ENCODE data around the gene NDUFS6. TPM values are rescaled to one million over a fixed set of nuclear protein-coding genes. Genes with fewer than 3 reads are reported as not detected.

Gene NDUFS6
- total RNA-seq, 1 experiment from 2014 or later = 107 TPM

GRCh38 chr5:1764606-1764960 lies 36.6 kb upstream of the NDUFS6 start:
- in situ Hi-C loops (cut with HindIII; ENCODE audit: low sequenced_read_pairs) = no loop called here

GRCh38 chr5:1765141-1765879 lies 35.9 kb upstream of the NDUFS6 start:
- DNase-seq (ENCODE audit: low spot score) = no peak
- in situ Hi-C loops (cut with HindIII; ENCODE audit: low sequenced_read_pairs) = no loop called here

More at GRCh38 chr5:1764606-1764960, 36.6 kb upstream of the NDUFS6 start:
- DNase-seq (ENCODE audit: low spot score) = no peak

GRCh38 chr5:1765880-1766235 lies 35.3 kb upstream of the NDUFS6 start:
- in situ Hi-C loops (cut with HindIII; ENCODE audit: low sequenced_read_pairs) = no loop called here
- DNase-seq (ENCODE audit: low spot score) = no peak

DNA sequence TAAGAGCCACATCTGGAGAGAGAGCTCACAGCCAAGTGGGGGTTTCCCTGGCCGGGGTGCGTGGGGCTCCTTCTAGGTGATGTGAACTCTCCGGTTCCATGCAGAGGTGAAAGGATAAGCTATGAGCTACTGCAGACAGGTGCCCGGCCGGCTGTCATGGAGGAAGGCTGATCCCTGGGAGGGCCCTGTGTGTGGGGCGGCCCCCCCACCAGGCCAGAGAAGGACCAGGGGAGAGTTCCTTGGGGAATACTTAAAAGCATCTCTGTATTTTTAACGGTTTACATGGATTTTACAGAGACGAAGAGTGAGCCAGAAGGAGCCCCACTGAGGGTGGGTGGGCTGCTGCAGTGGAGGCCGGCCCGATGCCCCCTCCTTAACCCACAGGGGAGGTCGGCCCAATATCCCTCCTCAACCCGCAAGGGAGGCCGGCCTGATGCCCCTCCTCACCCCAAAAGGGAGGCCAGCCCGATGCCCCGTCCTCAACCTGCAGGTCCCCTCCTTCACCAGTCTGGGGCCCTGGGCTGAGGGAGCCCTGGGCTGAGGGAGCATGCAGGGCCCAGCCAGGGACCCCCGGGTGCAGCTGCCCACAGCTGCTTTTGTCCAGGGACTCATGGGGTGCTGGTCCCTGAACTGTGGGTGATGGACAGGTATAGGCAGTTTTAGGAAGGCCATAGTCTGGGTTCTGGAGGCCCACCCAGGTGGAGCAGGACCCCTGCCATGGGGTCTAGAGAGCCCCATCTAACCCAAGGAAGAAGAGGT lies 33.5 kb upstream of the NDUFS6 start:
- in situ Hi-C loops (cut with HindIII; ENCODE audit: low sequenced_read_pairs) = no loop called here
- no peak for DNase-seq (ENCODE audit: low spot score)

- DNase-seq (ENCODE audit: low spot score) = no peak
- in situ Hi-C loops (cut with HindIII; ENCODE audit: low sequenced_read_pairs) = no loop called here
Observed at GRCh38 chr5:1768283-1769000, 32.8 kb upstream of the NDUFS6 start.

DNA sequence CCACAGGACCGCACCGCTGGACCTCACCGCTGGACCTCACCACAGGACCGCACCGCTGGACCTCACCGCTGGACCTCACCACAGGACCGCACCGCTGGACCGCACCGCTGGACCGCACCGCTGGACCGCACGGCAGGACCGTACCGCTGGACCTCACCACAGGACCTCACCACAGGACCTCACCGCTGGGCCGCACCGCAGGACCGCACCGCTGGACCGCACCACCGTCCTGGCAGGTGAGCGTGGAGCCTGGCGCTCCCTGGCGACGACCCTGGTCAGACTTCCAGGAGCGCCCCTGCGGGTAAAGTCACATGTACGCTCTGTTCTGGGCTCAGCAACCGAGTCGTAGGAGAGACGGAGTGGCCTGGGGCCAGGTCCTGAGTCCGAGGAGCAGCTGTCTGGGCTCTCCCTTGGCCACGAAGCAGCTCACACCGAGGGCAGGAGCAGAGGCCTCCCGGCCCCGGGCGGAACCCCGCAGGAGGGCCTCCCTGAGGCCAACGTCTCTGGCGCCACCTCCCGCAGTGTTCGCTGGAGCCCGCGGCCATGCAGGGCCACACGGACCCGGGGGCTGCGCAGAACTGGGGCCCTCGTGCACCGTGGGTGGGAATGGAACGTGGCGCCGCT lies 32.1 kb upstream of the NDUFS6 start:
- DNase-seq (ENCODE audit: low spot score) = no peak
- in situ Hi-C loops (cut with HindIII; ENCODE audit: low sequenced_read_pairs) = no loop called here

DNA sequence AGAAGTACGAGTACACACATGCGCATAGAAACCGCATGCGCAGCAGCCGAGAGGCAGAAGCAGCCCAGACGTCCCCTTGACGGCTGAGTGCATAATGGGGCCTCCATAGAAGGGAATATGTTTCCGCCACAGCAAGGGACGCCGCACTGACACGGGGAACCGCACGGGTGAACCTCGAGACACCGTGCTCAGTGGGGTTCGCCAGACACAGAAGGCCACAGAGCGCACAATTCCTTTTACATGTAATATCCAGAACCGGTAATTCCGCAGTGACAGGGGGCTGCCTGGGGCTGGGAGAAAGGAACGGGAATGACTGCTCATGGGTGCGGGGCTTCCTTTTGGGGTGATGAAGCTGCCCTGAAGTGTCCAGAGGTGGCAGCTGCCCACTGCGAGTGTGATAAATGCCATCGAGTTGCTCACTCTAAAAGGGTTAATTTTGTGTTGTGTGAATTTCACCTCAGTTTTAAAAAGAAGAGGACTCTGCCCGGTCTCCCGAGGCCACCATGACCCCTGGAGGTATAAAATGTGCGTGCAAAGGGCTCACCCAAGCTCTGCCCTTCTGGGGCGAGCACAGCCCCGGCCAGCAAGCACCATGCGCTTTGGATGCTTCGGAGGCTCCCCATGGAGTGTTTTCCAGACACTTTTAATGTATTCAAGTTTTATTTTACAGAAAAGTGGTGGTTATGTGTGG lies 31.3 kb upstream of the NDUFS6 start:
- in situ Hi-C loops (cut with HindIII; ENCODE audit: low sequenced_read_pairs) = no loop called here

DNA sequence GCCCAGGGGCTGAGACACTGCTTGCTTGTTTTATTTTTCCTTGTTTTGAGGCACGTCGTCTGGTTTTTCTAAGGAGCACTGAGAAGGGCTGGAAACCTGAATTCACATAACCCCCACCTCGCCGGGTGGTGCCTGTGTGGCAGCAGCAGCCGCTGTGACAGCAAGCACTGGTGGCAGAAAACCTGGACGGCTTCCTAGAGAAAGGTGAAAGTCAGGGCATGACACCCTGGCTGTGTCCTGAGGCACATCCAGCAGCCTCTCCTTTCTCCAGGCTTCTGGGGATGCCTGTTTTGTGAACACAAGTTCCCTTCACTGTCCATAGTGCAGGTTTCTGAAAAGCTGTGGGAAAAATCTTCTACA lies 30.8 kb upstream of the NDUFS6 start:
- in situ Hi-C loops (cut with HindIII; ENCODE audit: low sequenced_read_pairs) = no loop called here
- DNase-seq (ENCODE audit: low spot score) = no peak

More for the DNA sequence above, 31.3 kb upstream of the NDUFS6 start:
- no peak for DNase-seq (ENCODE audit: low spot score)

- no peak for DNase-seq (ENCODE audit: low spot score)
- in situ Hi-C loops (cut with HindIII; ENCODE audit: low sequenced_read_pairs) = no loop called here
Observed at GRCh38 chr5:1771149-1772065, 29.8 kb upstream of the NDUFS6 start.

DNA sequence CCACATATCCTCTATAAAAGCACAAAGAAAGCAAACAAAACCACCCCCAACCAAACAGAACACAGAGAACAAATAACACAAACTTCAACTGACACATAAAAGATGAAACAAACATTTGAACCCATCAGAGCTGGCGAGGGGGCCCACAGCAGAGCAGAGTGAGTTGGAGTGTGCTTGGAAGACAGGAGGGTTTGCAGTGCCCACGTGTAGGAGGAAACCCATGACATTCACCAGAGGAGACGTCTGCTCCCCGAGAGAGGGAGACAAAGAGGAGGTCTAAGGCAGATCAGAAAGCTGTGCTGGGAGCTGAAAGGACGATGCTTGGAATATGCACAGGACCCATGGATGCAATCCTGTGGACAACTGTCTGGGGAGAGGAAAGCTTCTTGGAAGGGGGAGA lies 28.6 kb upstream of the NDUFS6 start:
- no peak for DNase-seq (ENCODE audit: low spot score)

GRCh38 chr5:1776831-1777230 lies 24.4 kb upstream of the NDUFS6 start:
- DNase-seq (ENCODE audit: low spot score) = no peak
- in situ Hi-C loops (cut with HindIII; ENCODE audit: low sequenced_read_pairs) = no loop called here

More for the DNA sequence above, 28.6 kb upstream of the NDUFS6 start:
- in situ Hi-C loops (cut with HindIII; ENCODE audit: low sequenced_read_pairs) = no loop called here

GRCh38 chr5:1777281-1778137 lies 23.7 kb upstream of the NDUFS6 start:
- in situ Hi-C loops (cut with HindIII; ENCODE audit: low sequenced_read_pairs) = no loop called here
- DNase-seq (ENCODE audit: low spot score) = no peak

DNA sequence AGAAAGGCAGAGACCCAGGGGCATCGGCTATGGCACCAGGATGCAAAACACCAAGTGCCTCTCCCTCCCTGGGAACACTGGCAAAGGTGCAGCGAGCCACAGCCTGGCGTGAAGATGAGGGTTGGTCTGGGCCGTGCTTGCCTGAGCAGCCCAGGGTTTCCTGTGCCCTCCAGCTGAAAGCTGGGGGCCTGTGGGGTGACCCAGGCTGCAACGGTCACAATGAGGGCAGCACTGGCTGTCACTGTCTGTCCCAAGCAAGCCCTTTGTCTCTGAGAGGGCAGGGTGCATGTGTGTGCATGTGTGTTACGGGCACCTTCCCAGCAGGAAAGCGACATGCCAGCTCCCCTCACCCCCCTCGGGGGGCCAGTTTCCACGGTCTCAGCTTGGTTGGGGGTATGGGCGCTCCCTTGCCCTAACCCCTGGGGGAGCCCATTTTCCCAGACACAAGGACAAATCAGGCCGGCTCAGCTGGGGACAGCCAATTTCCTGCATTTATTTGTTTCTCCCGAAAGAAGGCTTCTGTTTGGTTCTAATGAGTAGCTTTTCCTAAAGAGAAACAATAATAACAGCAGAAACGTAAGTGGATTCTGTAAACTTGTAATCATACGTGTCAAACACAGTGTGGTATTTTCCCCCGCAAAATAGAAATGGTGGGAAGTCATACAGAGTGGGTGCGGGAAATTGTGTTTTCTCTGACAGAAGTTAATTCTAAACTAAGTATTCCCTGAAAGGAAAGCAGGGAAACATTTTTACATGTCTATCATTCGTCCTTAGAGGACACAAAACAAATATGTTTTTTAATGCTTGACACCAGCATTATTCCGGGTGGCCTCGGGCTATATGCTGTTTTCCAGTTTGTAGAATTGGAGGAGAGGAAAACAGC lies 22.8 kb upstream of the NDUFS6 start:
- in situ Hi-C loops (cut with HindIII; ENCODE audit: low sequenced_read_pairs) = no loop called here

DNA sequence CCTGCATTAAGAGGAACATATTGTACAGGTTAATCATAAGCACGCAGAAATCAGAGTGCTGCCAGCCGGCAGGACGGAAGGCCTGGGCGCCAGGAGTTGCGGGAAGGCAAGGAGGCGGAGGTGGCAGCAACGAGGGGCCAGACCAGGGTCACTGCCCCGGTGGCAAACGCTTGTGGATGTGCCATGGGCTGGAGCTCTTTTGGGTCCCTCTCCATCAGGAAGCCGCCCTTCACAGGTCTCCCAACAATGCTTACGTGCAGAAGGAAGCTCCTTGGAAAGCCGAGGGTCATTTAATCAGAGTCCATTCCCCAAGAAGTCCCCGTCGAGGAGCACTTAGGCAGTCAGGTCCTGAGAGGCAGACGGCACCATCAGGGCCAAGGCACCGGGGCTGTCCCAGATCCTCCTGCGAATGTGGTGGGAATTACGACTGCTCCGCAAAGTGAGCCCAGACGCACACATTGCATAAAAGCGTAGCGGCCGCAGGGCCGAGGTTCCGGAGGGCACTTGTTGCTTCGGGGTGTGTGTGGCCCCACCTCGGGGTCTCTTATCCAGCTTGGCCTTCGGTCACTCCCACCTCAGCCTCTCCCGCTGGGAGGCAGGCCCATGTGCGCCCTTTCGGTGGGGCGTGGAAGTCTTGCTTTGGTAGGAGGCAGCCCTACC lies 22.1 kb upstream of the NDUFS6 start:
- DNase-seq (ENCODE audit: low spot score) = no peak

More for the DNA sequence above, 22.8 kb upstream of the NDUFS6 start:
- DNase-seq (ENCODE audit: low spot score) = no peak

DNA sequence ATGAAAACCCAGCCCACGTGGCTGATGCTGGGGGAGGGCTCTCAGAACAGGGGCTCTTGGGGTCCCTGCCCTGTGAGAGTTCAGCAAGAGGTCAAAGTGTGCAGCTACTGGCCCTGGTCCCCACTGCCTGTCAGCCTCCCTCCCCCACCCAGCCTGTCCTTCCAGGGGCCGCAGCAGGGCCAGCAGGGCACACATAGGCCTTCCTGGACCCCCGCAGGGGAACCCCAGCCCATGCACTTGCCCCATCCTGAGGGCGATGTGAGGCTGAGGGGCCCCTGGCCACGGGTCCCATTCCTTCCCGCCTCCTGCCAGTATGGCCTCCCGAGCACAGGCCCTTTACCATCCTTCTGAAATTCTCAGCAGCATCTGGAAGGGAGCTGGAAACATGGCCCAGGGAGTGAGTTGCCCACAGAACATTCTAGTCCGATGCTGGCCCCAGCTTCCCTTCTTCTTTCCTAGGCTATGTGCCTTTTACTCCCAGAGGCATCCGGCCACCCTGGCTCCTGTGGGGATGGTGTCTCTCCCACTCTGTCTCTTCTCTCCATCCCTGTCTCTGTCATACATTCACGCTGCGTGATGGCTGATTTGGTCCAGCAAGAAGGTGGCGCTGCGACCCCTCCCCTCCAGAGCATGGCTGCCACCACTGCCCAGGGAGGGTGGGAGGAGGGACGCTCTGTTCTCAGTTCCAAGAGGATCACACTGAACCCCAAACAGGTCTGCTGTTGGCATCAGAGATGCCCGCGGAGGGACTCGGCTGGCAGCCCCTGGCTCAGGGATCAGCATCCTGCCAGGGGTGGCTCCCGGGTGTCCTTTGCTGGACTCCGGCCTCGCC lies 21.2 kb upstream of the NDUFS6 start:
- no peak for DNase-seq (ENCODE audit: low spot score)
- in situ Hi-C loops (cut with HindIII; ENCODE audit: low sequenced_read_pairs) = no loop called here

More for the DNA sequence above, 22.1 kb upstream of the NDUFS6 start:
- in situ Hi-C loops (cut with HindIII; ENCODE audit: low sequenced_read_pairs) = no loop called here
